IPS-NIHi11 (cell line): ENCODE data around the gene VWA7.
"Not testable (repeated sequence)": the region's sequence is repeated elsewhere in the genome, so short reads cannot be mapped to it uniquely, and the experiment has no call there.

Experiments used
- DNase-seq: peaks from one replicate; pipeline ENCODE4 v3.0.0; 2012; ENCODE audit warnings: mixed read lengths, low spot score

The VWA7 gene

DNA sequence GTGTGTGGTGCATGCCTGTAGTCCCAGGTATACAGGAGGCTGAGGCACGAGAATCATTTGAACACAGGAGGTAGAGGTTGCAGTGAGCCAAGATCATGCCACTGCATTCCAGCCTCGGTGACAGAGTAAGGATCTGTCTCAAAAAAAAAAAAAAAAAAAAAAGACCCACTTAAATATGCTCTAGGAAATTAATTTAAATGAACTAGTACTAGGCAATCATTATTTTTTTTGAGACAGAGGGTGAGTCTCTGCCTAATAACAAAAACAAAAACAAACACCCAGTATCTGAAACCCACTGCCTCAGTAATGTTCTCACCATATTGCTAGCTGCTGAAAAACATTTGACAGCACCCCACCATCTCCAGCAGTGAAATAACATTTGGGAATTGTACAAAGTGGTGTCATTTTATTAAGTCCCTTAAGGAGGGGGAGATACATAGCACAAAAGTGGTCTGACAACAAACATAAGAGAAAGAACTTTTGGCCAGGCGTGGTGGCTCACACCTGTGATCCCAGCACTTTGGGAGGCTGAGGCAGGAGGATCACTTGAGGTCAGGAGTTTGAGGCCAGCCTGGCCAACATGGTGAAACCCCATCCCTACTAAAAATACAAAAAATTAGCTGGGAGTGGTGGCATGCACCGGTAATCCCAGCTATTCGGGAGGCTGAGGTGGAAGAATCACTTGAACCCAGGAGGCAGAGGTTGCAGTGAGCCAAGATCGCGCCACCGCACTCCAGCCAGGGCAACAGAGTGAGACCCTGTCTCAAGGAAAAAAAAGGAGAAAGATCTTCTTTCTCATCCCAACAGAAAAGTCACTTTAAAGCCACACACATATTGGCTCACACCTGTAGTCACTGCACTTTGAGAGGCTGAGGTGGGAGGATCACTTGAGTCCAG is 24.2 kb upstream of the VWA7 start:
- DNase-seq: not testable (repeated sequence)

DNA sequence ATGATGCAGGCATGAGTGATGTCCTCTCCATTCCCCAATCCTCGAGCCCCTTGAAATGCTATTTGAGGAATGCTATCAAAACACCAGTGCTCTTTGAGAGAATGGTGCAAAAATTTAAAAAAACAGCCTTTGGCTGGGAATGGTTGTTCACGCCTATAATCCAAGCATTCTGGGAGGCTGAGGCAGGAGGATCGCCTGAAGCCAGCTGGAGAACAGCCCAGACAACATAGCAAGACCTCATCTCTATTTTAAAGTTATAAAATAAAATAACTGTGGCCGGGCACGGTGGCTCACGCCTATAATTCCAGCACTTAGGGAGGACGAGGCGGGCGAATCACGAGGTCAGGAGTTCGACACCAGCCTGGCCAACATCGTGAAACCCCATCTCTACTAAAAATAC is 22.7 kb upstream of the VWA7 start:
- DNase-seq: no peak

DNA sequence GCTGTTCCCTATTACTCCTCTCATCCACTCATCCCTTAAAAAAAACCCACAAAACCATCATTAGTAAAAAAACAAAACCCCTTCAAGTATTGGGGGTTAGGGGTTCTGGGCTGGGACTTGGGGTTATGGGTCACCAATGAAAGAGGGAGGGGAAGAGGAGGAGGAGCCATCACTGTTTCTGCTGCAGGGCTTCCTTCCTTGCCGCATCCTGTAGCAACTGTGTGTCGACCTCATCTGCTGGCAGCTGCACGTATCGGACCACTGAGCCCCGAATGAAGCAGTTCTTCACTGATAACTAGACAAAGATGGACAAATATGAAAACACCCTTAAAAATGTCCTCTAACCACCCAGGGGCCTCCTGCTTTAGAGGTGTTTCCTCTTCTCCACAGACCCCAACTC is 20.5 kb upstream of the VWA7 start:
- DNase-seq: no peak

DNA sequence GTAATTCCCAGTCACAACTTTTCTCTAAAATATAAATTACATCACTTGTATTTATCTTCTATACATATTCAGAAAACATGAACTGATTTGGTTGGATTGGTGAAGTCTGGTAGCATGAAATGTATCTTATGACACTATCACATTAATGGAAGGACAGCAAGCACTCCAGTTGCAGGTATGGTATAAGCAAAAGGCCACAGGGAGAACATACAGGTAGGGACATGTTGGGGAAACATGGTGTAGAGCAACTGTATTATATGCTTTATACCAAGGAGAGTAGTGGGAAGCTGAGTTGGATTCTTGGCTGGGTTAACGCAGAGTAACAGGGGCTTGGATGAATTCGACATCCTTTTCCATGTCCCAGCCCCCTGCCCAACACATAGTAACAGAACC is 19.9 kb upstream of the VWA7 start:
- DNase-seq: no peak

DNA sequence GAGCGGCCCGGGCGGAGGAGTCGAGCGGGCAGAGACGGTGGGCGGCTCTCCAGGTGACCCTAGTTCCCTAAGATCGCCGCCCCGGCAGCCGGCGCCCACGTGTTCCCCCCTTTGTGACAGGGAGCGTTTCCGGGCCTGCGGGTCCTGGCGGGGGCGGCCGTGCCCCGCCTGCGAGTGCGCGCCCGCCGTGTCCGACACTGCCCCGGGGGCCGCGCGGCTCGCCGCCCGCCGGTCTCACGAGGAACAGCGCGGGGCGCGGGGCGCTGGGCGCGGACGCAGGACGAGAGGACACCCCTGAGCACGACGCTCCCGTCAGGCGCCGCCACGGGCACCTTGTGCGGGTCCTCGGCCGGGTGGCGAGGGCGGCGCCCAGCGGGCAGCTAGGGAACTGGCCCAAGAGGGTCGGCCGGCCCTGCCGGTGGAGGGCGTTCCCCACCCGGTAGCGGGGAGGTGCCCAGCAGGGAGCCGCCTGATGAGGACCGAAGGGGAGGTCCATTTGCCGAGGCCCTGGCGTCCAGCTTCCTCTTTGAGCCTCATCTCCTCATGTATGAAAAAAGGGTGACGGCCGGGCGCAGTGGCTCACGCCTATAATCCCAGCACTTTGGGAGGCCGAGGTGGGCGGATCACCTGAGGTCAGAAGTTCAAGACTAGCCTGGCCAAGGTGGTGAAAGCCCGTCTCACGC is 18.6 kb upstream of the VWA7 start, which contains the start of gene VARS1:
Gene VARS1, minus strand, starts transcription at position 137 of the 683 bp plus-strand sequence. CDS start 535 bp downstream, outside the sequence.
- DNase-seq: peak; percentile 99

DNA sequence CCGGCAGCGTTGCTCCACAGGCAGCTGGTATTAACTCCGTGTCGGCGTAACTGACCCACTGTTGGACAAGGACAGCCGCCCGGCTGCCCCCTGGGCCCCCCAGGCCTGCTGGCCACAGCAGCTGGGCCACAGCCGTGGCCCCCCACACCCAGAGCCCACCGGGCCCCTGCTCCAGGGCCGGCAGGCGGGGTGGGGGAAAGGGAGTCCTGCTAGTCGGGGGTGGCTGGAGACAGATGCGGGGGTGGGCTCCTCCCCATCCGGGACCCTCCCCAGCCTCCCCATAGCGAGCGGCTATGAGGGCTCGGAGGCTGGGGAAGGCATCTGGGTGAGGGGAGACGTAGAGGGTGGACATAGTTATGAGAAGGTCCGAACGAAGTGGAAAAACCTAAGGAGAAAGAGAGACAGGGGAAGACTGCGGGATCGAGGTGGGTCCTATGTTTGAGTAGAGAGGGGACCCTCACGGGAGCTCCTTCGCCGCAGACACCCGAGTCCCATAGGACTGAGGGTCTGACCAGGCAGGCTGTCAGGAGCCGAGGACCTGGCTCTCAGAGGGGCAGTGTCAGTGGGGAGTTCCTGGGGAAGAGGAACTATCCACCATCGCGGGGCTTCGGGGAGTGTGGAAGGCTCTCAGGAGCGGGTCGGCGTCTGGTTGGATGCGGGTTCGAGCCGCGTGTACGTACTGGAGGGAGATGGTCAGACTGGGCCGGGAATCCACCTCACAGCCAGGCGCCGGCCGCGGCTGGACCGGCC is 17.9 kb upstream of the VWA7 start:
- DNase-seq: peak; percentile 49

DNA sequence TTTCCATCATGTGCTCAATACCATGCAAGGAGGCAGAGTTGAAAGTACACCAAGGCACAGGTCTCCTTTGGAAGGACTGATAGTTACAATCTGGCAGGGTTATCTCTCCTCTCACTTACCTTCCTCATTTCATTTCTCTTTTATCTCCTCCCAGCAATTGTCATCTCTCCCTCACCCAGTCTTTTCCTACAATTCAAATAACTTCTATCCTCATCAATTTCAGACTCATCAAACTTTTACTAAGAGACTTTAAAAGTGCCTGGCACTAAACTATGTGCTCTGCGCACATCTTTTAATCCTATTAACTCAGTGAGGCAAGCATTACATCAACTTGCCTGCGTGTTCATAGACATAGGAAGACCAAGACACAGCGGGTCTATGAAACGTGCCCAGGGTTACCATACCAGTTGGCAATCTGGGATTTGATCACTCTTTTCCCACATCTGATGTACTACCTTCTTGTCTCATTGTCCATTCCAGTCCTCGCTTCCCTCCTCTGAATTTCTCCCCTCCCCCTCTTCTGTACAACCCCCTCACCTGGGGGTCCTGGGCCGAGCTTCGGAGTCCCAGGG is 17.3 kb upstream of the VWA7 start:
- peak; percentile 33 for DNase-seq

DNA sequence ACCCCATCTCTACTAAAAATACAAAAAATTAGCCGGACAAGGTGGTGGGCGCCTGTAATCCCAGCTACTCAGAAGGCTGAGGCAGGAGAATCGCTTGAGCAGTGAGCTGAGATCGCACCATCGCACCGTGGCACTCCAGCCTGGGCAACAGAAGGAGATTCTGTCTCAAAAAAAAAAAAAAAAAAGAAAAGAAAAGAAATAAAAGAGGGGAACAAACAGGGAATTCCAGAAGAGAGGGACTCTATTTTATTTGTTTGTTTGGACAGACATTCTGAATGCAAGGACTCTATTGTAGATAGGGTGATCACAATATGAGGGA is 16.8 kb upstream of the VWA7 start:
- not testable (repeated sequence) for DNase-seq

DNA sequence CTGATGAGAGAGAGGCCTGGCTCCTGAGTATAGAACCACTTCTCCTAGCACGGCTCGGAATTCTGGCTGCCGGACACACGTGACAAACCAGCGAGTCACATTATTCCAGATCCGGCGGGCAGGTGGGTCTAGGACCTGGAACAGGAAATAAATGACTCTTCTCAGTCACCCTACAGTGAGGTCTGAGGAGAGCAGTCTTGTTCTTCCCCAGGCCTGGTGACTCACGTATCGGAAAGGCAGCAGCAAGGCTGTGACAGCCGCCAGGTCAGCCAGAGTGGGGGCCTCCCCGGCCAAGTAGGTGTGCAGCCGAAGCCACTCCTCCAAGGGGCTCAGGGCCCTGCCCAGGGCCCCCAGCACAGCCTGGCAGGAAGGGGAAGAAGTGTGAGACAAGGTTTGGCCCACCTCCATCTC is 15.6 kb upstream of the VWA7 start:
- peak; percentile 5 for DNase-seq

DNA sequence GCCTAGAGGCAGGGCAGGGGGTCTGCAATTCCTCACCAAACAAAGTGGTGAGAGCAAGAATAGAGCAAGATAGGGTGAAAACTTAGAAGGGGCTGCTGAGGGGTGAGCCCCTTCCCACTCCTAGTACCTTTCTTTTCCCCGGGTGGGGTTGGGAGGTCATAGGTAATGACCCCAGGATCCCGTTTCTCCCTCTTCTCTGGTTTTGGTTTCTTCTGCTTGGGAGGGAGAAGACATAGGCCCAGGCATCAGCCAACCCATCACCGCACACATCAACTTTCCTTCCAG is 14.9 kb upstream of the VWA7 start:
- DNase-seq: no peak

DNA sequence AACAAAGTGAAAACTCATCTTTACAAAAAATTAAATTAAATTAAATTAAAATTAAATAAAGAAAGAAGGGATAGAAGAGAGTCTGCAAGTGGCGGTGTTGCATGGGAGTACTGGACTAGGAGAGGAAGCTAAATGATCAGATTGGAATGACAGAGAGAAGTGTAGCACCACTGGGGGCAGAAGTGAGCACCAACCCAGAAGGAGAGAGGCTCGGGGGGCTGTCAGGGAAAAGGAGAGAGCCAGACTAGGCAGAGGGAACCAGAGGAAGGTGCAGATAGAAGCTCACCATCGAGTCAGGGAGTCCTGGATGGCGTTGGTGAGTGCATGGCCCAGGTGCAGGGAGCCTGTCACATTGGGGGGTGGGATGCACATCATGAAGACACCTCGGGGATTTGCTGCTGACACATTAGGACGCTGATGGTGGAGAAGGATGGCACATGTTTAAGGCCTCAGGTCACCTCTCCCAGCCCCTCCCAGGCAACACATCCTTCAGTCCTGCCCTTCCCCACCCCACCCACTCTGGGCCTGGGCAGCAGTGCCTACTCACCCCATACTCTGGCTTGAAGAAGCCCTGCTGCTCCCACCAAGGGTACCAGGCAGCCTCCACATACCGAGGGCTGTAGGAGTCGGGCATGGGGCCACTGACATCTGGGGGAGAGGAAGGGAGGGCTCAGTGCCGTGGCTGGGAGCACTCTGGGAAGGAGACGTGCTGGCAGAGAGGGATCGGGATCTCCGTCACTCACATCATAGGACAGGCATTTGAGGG is 14.4 kb upstream of the VWA7 start:
- DNase-seq: peak; percentile 87

DNA sequence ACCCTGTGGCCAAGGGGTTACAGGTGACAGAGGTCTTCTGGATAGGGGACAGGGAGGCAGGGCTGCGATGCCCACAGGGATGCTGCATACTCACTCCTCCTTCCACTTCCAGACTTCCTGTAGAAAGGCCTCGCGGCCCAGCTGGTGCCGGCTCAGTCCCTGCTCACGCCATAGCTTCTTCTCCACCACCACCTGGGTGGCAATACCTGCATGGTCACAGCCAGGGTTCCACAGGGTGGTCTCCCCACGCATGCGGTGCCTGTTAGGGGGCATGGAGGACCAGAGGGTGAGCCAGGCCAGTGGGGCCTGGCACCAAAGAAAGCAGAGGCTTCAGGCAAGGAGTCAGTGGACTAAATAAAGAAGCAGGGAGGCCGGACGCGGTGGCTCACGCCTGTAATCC is 8.3 kb upstream of the VWA7 start:
- DNase-seq: peak; percentile 2

DNA sequence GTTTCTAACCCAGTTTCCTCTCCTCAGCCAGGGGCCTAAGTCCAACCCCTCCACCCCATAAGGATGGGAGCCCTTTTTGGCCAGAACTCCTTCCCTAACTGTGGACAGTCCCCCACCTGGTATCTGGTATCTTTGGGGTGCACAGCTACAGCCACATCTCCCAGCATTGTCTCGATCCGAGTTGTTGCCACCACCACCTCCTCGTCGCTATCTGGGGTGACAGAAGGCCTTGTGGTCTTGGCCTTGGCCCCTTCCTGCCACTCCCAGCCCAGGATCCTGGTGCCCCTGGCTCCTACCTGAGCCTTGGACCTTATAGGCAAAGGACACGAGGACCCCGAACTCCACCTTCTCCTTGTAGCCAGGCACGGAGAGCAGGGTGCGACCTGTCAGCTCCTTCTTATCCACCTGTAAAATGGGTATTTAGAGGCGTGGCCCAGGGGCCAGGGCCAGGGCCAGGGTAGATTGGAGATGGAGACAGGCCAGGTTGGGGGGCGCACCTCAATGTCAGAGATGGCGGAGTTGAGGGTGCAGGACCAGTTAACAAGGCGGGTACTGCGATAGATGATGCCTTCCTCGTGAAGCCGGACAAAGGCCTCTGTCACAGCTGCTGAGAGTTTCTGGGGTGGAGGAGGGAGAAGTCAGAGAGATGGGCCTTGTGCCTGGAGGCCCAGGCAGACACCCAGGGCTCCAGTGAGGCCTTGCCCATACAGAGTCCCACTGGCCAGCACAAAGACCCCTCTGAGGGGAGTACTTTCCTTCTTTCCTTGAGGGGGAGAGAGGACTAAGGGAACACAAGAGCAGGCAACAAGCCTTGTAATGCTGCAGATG is 7.2 kb upstream of the VWA7 start:
- DNase-seq: peak; percentile 2

DNA sequence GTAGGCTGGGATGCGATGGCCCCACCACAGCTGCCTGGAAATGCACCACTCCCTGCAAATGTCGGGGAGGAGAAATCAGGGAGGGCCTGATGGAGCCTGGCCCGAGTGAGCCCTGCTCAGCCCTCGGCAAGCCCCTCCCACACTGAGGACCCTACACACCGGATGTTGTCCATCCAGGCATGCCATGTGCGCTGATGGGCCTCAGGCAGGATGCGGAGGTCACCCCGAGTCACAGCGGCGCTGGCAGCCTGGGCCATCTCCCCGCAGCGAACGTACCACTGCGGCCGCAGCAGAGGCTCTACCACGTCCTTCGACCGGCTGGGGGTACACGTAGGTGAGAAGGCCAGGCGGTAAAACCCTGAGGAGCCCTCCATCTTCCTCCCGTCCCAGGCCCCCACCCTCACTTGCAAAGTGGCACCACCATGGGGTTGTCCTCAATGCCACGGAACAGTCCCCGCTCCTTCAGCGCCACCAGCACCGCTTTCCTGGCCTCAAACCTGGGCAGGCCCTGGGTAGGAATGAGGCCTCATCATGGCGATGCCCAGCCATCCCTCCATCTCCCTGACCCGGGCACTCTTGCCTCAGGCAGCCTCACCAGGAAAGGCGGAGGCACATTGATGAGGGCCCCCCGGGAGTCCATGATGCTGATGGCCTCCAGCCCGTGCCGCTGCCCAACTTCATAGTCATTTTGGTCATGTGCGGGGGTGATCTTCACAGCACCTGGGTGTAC is 5.2 kb upstream of the VWA7 start:
- no peak for DNase-seq

DNA sequence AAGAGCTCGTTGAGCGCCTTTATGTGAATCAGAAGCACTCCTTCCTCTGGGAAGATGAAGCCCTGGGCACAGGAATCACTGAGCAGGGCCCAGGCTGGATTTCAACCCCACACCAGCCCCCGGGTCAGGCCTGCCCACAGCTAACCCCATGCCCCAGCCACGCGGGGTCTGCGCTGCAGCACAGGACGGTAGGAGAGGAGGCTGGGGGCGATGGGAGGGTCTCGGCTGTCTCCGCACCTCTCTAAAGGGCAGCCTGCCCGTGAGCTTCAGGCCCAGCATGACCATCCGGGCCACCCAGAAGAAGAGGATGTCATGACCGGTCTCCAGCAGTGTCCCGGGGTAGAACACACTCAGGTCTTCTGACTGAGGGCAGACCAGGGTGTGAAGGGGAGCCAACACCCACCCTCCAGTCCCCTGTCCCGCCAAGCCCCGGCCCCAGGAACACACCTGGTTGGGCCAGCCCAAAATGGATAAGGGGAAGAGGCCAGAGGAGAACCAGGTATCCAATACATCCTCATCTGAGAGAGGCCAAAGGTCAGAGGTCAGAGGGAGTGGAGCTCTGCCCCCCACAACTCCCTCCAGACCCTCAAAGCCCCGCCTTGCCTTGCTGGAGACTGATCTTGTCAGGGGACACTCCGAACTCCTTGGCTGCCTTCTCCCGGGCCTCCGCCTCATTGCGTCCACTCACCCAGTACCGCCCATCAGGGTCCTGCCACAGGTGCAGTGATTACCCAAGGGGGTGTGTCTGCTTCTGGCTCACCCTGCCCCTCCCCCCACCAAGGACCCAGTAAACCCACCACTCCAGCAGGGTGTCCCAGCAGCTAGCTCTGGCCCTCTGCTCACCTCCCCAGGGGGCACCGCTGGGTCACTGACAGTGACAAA is 4.4 kb upstream of the VWA7 start:
- no peak for DNase-seq

DNA sequence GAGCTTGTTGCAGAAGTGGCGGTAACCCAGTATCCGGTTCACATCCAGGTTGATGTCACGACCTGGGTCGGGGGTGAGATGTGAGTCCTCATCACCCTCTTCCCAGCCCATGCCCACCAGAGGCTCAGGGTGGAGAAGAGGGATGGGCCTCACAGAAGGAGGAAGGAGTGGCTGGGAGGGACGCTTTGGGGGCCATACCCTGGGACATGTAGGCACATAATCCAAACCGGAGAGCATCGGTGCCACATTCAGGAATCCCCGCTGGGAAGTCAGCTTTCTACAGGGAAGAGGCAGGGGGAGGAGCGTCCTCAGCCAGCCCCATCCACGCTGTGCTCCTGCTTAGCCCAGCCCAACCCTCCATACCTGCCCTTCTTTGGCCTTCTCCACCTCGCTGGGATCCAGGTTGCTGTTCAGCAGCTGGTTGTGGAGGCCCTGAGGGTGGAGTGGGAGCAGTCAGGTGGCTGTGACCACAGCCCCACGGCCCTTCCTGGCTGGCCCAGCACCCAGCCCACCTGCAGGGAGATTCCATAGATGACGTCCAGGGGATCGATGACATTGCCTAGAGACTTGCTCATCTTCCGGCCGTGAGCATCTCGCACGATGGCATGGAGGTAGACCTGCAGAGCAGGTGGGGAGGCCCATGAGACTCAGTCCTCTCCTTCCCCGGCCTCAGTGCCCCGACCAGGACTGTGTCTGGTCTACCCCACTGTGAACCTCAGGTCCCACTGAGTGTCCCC is 3.5 kb upstream of the VWA7 start:
- DNase-seq: no peak

DNA sequence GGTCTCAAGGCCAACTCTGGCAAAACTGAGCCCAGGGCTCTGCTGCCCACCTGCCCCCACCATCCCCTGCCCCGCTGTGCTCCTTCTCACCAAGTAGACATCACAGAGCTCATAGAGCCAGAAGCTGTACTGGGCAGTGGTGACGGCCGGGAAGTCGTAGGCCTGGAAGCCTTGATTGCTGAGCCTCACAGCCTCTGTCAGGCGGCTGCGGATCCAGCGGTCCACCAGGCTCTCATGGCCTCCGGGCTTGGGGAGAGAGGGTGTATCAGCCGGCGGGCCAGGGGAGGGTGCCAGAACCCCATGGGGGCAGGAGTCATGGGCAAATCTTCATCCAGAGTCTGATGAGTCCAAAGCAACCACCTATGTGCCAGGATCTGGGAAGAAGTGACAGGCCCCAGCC is 2.8 kb upstream of the VWA7 start:
- no peak for DNase-seq
